PC-3 (cell line): ENCODE results near the gene NDUFA13. TPM values are rescaled to one million over a fixed set of nuclear protein-coding genes. Genes with fewer than 3 reads are reported as not detected.
A peak's percentile ranks its signal among the peaks of the same experiment; 100 is the strongest.

Experiments used
- ATAC-seq: fragments of 200-7000 bp; cut with Tn5 transposase; 2 replicates; pipeline ENCODE4 v1.9.1; 2020; ENCODE audit warnings: mild to moderate bottlenecking, moderate library complexity
- BruUV-seq: library from RNA; stranded (reverse); fragments of 400-500 nt; replicated peaks from 2 replicates; lab custom pipeline; 2021; lab: Mats Ljungman, UMichigan
- CTCF ChIA-PET: fragments of 300-600 bp; sonication (Branson Sonifier 250); formaldehyde crosslinking; loops from one replicate; lab custom pipeline; 2022; ENCODE audit warnings: antibody characterized with exemption; lab: Charles Lee
- POLR2A ChIA-PET: fragments of 300-600 bp; sonication (Branson Sonifier 250); formaldehyde crosslinking; loops from one replicate; lab custom pipeline; 2022; ENCODE audit warnings: antibody characterized with exemption; ENCODE audit not compliant: unreplicated experiment; lab: Charles Lee
- DNase-seq: peaks from one replicate; pipeline ENCODE4 v3.0.0-alpha.2; 2015
- H2AFZ ChIP-seq: fragments of 300-600 bp; sonication (generic); 2 replicates; pipeline ENCODE4 v1.6.0; 2016; ENCODE audit warnings: antibody characterized with exemption, low read length
- H3F3A ChIP-seq: fragments of 300-600 bp; sonication (generic); one replicate; pipeline ENCODE4 v1.6.0; 2017; ENCODE audit warnings: antibody characterized with exemption, low read length, control low read depth, mild to moderate bottlenecking; ENCODE audit not compliant: unreplicated experiment
- H3K27ac ChIP-seq: fragments of 300-600 bp; sonication (generic); 2 replicates; pipeline ENCODE4 v1.5.1; 2016; ENCODE audit warnings: mild to moderate bottlenecking, low read length
- H3K27me3 ChIP-seq: fragments of 300-600 bp; sonication (generic); 2 replicates; pipeline ENCODE4 v1.6.1; 2016; ENCODE audit warnings: low read length, mixed read lengths
- H3K36me3 ChIP-seq: fragments of 300-600 bp; sonication (generic); 2 replicates; pipeline ENCODE4 v1.6.1; 2016; ENCODE audit warnings: low read depth, mixed run types, low read length, mixed read lengths
- H3K4me1 ChIP-seq: fragments of 300-600 bp; sonication (generic); 2 replicates; pipeline ENCODE4 v1.5.1; 2016; ENCODE audit warnings: low read length; ENCODE audit not compliant: insufficient read depth
- H3K4me2 ChIP-seq: fragments of 300-600 bp; sonication (generic); 2 replicates; pipeline ENCODE4 v1.6.0; 2016; ENCODE audit warnings: low read length
- H3K4me3 ChIP-seq: fragments of 300-600 bp; sonication (generic); 2 replicates; pipeline ENCODE4 v1.5.1; 2016; ENCODE audit warnings: mild to moderate bottlenecking, low read length, mixed read lengths
- H3K79me2 ChIP-seq: fragments of 300-600 bp; sonication (generic); 2 replicates; pipeline ENCODE4 v1.6.1; 2017; ENCODE audit warnings: low read length, mixed read lengths
- H3K9ac ChIP-seq: fragments of 300-600 bp; sonication (generic); 2 replicates; pipeline ENCODE4 v1.6.0; 2016; ENCODE audit warnings: mild to moderate bottlenecking, low read length
- H3K9me2 ChIP-seq: fragments of 300-600 bp; sonication (generic); replicated peaks from 2 replicates; pipeline ENCODE4 v1.6.1; 2016; ENCODE audit warnings: mixed run types, low read length, mixed read lengths
- H3K9me3 ChIP-seq: fragments of 300-600 bp; sonication (generic); 2 replicates; pipeline ENCODE4 v1.6.1; 2016; ENCODE audit warnings: low read length, mixed read lengths
- H4K20me1 ChIP-seq: fragments of 300-600 bp; sonication (generic); 2 replicates; pipeline ENCODE4 v1.6.1; 2016; ENCODE audit warnings: low read length, mixed read lengths
- CTCF ChIP-seq: fragments of 300-600 bp; sonication (generic); conservative IDR thresholded peaks from 2 replicates; pipeline ENCODE4 v1.5.1; 2017; ENCODE audit warnings: antibody characterized with exemption, low read depth, mild to moderate bottlenecking, low read length
- EZH2 ChIP-seq: fragments of 300-600 bp; sonication (generic); IDR thresholded peaks from one replicate; pipeline ENCODE4 v1.6.1; 2017; ENCODE audit warnings: antibody characterized with exemption, mild to moderate bottlenecking, low read length; ENCODE audit not compliant: unreplicated experiment
- EZH2phosphoT487 ChIP-seq: fragments of 300-600 bp; sonication (generic); IDR thresholded peaks from 2 replicates; pipeline ENCODE4 v1.6.1; 2018; ENCODE audit warnings: mild to moderate bottlenecking, antibody characterized with exemption, low read length, borderline replicate concordance
- intact Hi-C: fragments of 100-400 bp; cut with micrococcal nuclease; formaldehyde crosslinking; loops from 2 replicates; pipeline ENCODE4 v1.9.0; 2023
- total RNA-seq: library from RNA; depleted of rRNA; stranded (reverse); fragments of >200 nt; gene quantifications from 2 replicates; pipeline ENCODE4 v1.2.3, GENCODE V29; 2014

NDUFA13 gene
- total RNA-seq, 1 experiment from 2014 or later = 481 TPM

- no peak overlapping the region for H3K9ac ChIP-seq
- ATAC-seq (no peak), DNase-seq (no peak)
- TF ChIP-seq EZH2 (no peak), CTCF (no peak), EZH2phosphoT487 (no peak)
- H3K36me3 ChIP-seq = peaks cover 25% of the 10 kb centered on the region
- H3K9me2 ChIP-seq = no peaks in the 10 kb centered on the region
- POLR2A ChIA-PET = no interaction called here
- H3K79me2 ChIP-seq = no peaks in the 10 kb centered on the region
- BruUV-seq = no TSS peak
- H3K9me3 ChIP-seq = no peaks in the 10 kb centered on the region
- intact Hi-C loops = no loop called here
- no peaks in the 10 kb centered on the region for H3K4me1 ChIP-seq
- H3K4me3 ChIP-seq = no peak overlapping the region
- H3K27ac ChIP-seq = no peak overlapping the region
- no peaks in the 10 kb centered on the region for H4K20me1 ChIP-seq
- no peaks in the 10 kb centered on the region for H3K27me3 ChIP-seq
- H3K4me2 ChIP-seq = no peak overlapping the region
- no peaks in the 10 kb centered on the region for H3F3A ChIP-seq
- no peak overlapping the region for H2AFZ ChIP-seq
- CTCF ChIA-PET = no interaction called here
Observed at GRCh38 chr19:19505669-19506326, 10.2 kb upstream of the NDUFA13 start.

- Histone ChIP-seq H3K4me3 (no peak overlapping the region), H3K27ac (no peak overlapping the region), H3K9me3 (no peaks in the 10 kb centered on the region), H3K27me3 (no peaks in the 10 kb centered on the region), H3K79me2 (no peaks in the 10 kb centered on the region), H2AFZ (no peak overlapping the region), H3K36me3 (peaks cover 25% of the 10 kb centered on the region), H3K4me1 (no peaks in the 10 kb centered on the region), H3K9ac (no peak overlapping the region), H4K20me1 (no peaks in the 10 kb centered on the region), H3F3A (no peaks in the 10 kb centered on the region), H3K9me2 (no peaks in the 10 kb centered on the region), H3K4me2 (no peak overlapping the region)
- ChIA-PET CTCF (no interaction called here), POLR2A (no interaction called here)
- DNase-seq (no peak), ATAC-seq (no peak)
- BruUV-seq = TSS peak; percentile 20
- TF ChIP-seq EZH2 (no peak), CTCF (no peak), EZH2phosphoT487 (no peak)
- intact Hi-C loops = no loop called here
Observed at GRCh38 chr19:19506592-19506991, 9.4 kb upstream of the NDUFA13 start.

GRCh38 chr19:19507354-19507753 lies 8.7 kb upstream of the NDUFA13 start:
- H3K79me2 ChIP-seq = no peaks in the 10 kb centered on the region
- ChIA-PET POLR2A (no interaction called here), CTCF (interaction anchor here (0.6 kb wide), 1 partner anchor 539 kb away, joined by 4 read pairs; no protein-coding TSS in a partner anchor)
- no peaks in the 10 kb centered on the region for H3K4me1 ChIP-seq
- no peak overlapping the region for H3K9ac ChIP-seq
- no peak overlapping the region for H3K4me3 ChIP-seq
- no peaks in the 10 kb centered on the region for H3K9me3 ChIP-seq
- H3K27me3 ChIP-seq = no peaks in the 10 kb centered on the region
- no peak for TF ChIP-seq EZH2
- no peak for DNase-seq
- H3K9me2 ChIP-seq = no peaks in the 10 kb centered on the region
- no TSS peak for BruUV-seq
- intact Hi-C loops = no loop called here
- no peak overlapping the region for H2AFZ ChIP-seq
- H3K4me2 ChIP-seq = no peak overlapping the region
- no peaks in the 10 kb centered on the region for H4K20me1 ChIP-seq
- ATAC-seq = no peak
- H3K36me3 ChIP-seq = peaks cover 25% of the 10 kb centered on the region
- no peaks in the 10 kb centered on the region for H3F3A ChIP-seq
- no peak overlapping the region for H3K27ac ChIP-seq
